H1 (cell line): ENCODE data around the gene PDE4D. TPM values are rescaled to one million over a fixed set of nuclear protein-coding genes. Genes with fewer than 3 reads are reported as not detected.

ENCODE experiments used
- CTCF ChIA-PET: fragments of 300-600 bp; sonication (Branson Sonifier 250); formaldehyde crosslinking; loops from one replicate; lab custom pipeline; 2021; ENCODE audit not compliant: partially characterized antibody; lab: Charles Lee
- POLR2A ChIA-PET: fragments of 300-600 bp; sonication (Branson Sonifier 250); formaldehyde crosslinking; loops from one replicate; lab custom pipeline; 2021; ENCODE audit warnings: inconsistent platforms; ENCODE audit not compliant: partially characterized antibody; lab: Charles Lee
- DNase-seq, 2 experiments: peaks; one replicate each; pipeline versions ENCODE4 v3.0.0 to v3.0.0-alpha.2; 2010 to 2022; ENCODE audit warnings: low spot score in 2 of 2, low read depth in 1 of 2, mixed read lengths in 1 of 2
- FAIRE-seq: peaks from 2 replicates; lab custom pipeline; 2011; peaks lifted over from hg19 to GRCh38; lab: Jason Lieb, UNC
- H2AFZ ChIP-seq: 2 replicates; pipeline ENCODE4 v1.8.1; 2012; ENCODE audit warnings: low read length, inconsistent platforms
- H2AK5ac ChIP-seq: 2 replicates; pipeline ENCODE4 v1.6.1; 2013; ENCODE audit warnings: low read depth, low read length
- H2BK120ac ChIP-seq: replicated peaks from 2 replicates; pipeline ENCODE3; 2013; ENCODE audit warnings: low read depth, low read length, inconsistent platforms
- H2BK12ac ChIP-seq: 2 replicates; pipeline ENCODE4 v1.6.1; 2013; ENCODE audit warnings: low read depth, low read length
- H2BK15ac ChIP-seq: 2 replicates; pipeline ENCODE4 v1.6.1; 2013; ENCODE audit warnings: low read length
- H2BK20ac ChIP-seq: 2 replicates; pipeline ENCODE4 v1.6.1; 2013; ENCODE audit warnings: low read length
- H2BK5ac ChIP-seq: 2 replicates; pipeline ENCODE4 v1.6.1; 2013; ENCODE audit warnings: low read depth, low read length
- H3K14ac ChIP-seq: 2 replicates; pipeline ENCODE4 v1.6.1; 2013; ENCODE audit warnings: inconsistent platforms; ENCODE audit not compliant: insufficient read length
- H3K18ac ChIP-seq: 2 replicates; pipeline ENCODE4 v1.6.1; 2013; ENCODE audit warnings: low read length; ENCODE audit errors: extremely low read depth
- H3K23ac ChIP-seq: 2 replicates; pipeline ENCODE4 v1.6.1; 2013; ENCODE audit warnings: inconsistent platforms; ENCODE audit not compliant: insufficient read length
- H3K23me2 ChIP-seq: 2 replicates; pipeline ENCODE4 v1.6.1; 2013; ENCODE audit warnings: low read depth, low read length
- H3K27ac ChIP-seq: 2 replicates; pipeline ENCODE4 v1.6.1; 2011; ENCODE audit warnings: low read depth, low read length, inconsistent platforms
- H3K27me3 ChIP-seq, 4 experiments: replicated peaks in 1 of 4; 1 replicate in 1 of 4; 2 replicates in 3 of 4; pipeline versions ENCODE4 v1.6.1 to v1.8.1; 2011 to 2013; ENCODE audit warnings: low read length in 3 of 4, mild to moderate bottlenecking in 3 of 4, inconsistent platforms in 2 of 4, mixed read lengths in 2 of 4, moderate library complexity in 1 of 4; ENCODE audit not compliant: control insufficient read depth in 3 of 4, insufficient read depth in 3 of 4; ENCODE audit errors: extremely low read depth in 1 of 4
- H3K36me3 ChIP-seq, 4 experiments: 2 replicates each; pipeline versions ENCODE4 v1.6.1 to v1.8.1; 2011 to 2013; ENCODE audit warnings: mild to moderate bottlenecking in 4 of 4, low read length in 3 of 4, moderate library complexity in 2 of 4, control low read depth in 1 of 4, inconsistent platforms in 1 of 4; ENCODE audit not compliant: insufficient read depth in 4 of 4, control insufficient read depth in 2 of 4
- H3K4ac ChIP-seq: replicated peaks from 2 replicates; pipeline ENCODE3; 2013; ENCODE audit warnings: low read length, low read depth, mixed read lengths, inconsistent platforms; ENCODE audit not compliant: insufficient read length
- H3K4me1 ChIP-seq, 4 experiments: replicated peaks in 1 of 4; 1 replicate in 1 of 4; 2 replicates in 3 of 4; pipeline versions ENCODE4 v1.6.1 to v1.8.1; 2011 to 2013; ENCODE audit warnings: low read length in 3 of 4, inconsistent platforms in 2 of 4, mixed read lengths in 1 of 4; ENCODE audit not compliant: insufficient read depth in 4 of 4, control insufficient read depth in 3 of 4
- H3K4me2 ChIP-seq, 2 experiments: 2 replicates each; pipeline versions ENCODE4 v1.6.1 to v1.8.1; 2011 to 2013; ENCODE audit warnings: low read depth in 2 of 2, low read length in 2 of 2, control low read depth in 1 of 2, inconsistent platforms in 1 of 2, mild to moderate bottlenecking in 1 of 2; ENCODE audit not compliant: insufficient read depth in 1 of 2
- H3K4me3 ChIP-seq, 4 experiments: fragments of 200-600, 300-600 bp in 1 of 4; sonication (generic), shearing (Covaris generic), sonication (Bioruptor Twin) in 1 of 4; 2 replicates each; pipeline versions ENCODE4 v1.5.1 to v1.8.1; 2011 to 2016; ENCODE audit warnings: low read length in 4 of 4, low read depth in 3 of 4, control low read depth in 2 of 4, inconsistent platforms in 2 of 4, mild to moderate bottlenecking in 2 of 4, mixed read lengths in 1 of 4, moderate library complexity in 1 of 4; ENCODE audit not compliant: insufficient read depth in 2 of 4; ENCODE audit errors: extremely low read depth in 1 of 4
- H3K56ac ChIP-seq: replicated peaks from 2 replicates; pipeline ENCODE3; 2013; ENCODE audit warnings: low read depth, mild to moderate bottlenecking, mixed read lengths, low read length, inconsistent platforms; ENCODE audit not compliant: insufficient read length
- H3K79me1 ChIP-seq: 2 replicates; pipeline ENCODE4 v1.6.1; 2013; ENCODE audit warnings: low read depth, low read length, control low read depth
- H3K79me2 ChIP-seq, 2 experiments: 2 replicates each; pipeline versions ENCODE4 v1.6.1 to v1.8.1; 2012 to 2013; ENCODE audit warnings: low read length in 2 of 2, mild to moderate bottlenecking in 2 of 2, inconsistent platforms in 1 of 2; ENCODE audit not compliant: insufficient read depth in 2 of 2, control insufficient read depth in 1 of 2
- H3K9ac ChIP-seq, 4 experiments: replicated peaks in 1 of 4; 1 replicate in 1 of 4; 2 replicates in 3 of 4; pipeline versions ENCODE4 v1.6.1 to v1.8.1; 2011 to 2013; ENCODE audit warnings: low read depth in 3 of 4, low read length in 3 of 4, control low read depth in 2 of 4, mild to moderate bottlenecking in 2 of 4, moderate library complexity in 2 of 4, inconsistent platforms in 1 of 4; ENCODE audit errors: extremely low read depth in 1 of 4
- H3K9me3 ChIP-seq, 2 experiments: 2 replicates each; pipeline versions ENCODE4 v1.6.1 to v1.8.1; 2012 to 2013; ENCODE audit warnings: mild to moderate bottlenecking in 2 of 2, moderate library complexity in 2 of 2, control low read depth in 1 of 2, inconsistent platforms in 1 of 2, low read depth in 1 of 2, low read length in 1 of 2, mixed read lengths in 1 of 2; ENCODE audit not compliant: insufficient read depth in 2 of 2
- H4K20me1 ChIP-seq, 2 experiments: replicated peaks in 1 of 2; 2 replicates each; pipeline versions ENCODE3 to v1.8.1; 2011 to 2013; ENCODE audit warnings: inconsistent platforms in 2 of 2, low read length in 2 of 2, mild to moderate bottlenecking in 1 of 2; ENCODE audit not compliant: insufficient read depth in 2 of 2, control insufficient read depth in 1 of 2
- H4K5ac ChIP-seq: 2 replicates; pipeline ENCODE4 v1.6.1; 2013; ENCODE audit warnings: low read length, low read depth, mixed read lengths, inconsistent platforms; ENCODE audit not compliant: insufficient read length
- H4K8ac ChIP-seq: 2 replicates; pipeline ENCODE4 v1.8.0; 2013; ENCODE audit warnings: mild to moderate bottlenecking, moderate library complexity, low read length, inconsistent platforms; ENCODE audit not compliant: insufficient read depth; ENCODE audit errors: extremely low read depth
- H4K91ac ChIP-seq: replicated peaks from 2 replicates; pipeline ENCODE3; 2013; ENCODE audit warnings: low read length, mixed read lengths, inconsistent platforms; ENCODE audit not compliant: insufficient read length
- CTCF ChIP-seq, 3 experiments: IDR thresholded peaks; 1 replicate in 2 of 3; 2 replicates in 1 of 3; pipeline versions ENCODE4 v1.5.1 to v1.6.1; 2011; ENCODE audit warnings: low read length in 3 of 3, mild to moderate bottlenecking in 3 of 3, inconsistent platforms in 2 of 3, low read depth in 1 of 3, moderate library complexity in 1 of 3; ENCODE audit not compliant: insufficient read depth in 1 of 3; ENCODE audit errors: control extremely low read depth in 1 of 3
- EGR1 ChIP-seq: IDR thresholded peaks from 2 replicates; pipeline ENCODE4 v1.6.1; 2011; ENCODE audit warnings: low read depth, low read length, borderline replicate concordance
- EP300 ChIP-seq, 2 experiments: IDR thresholded peaks; 1 replicate in 1 of 2; 2 replicates in 1 of 2; pipeline ENCODE4 v1.6.1; 2011 to 2012; ENCODE audit warnings: low read depth in 2 of 2, low read length in 2 of 2, mild to moderate bottlenecking in 2 of 2, borderline replicate concordance in 1 of 2, inconsistent platforms in 1 of 2, moderate library complexity in 1 of 2
- RAD21 ChIP-seq, 2 experiments: IDR thresholded peaks in 1 of 2; conservative IDR thresholded peaks in 1 of 2; 2 replicates each; pipeline ENCODE4 v1.6.1; 2011; ENCODE audit warnings: low read depth in 2 of 2, low read length in 2 of 2, improper control_type of control experiment in 1 of 2, inconsistent platforms in 1 of 2, mild to moderate bottlenecking in 1 of 2, moderate library complexity in 1 of 2
- ZNF274 ChIP-seq: IDR thresholded peaks from 2 replicates; pipeline ENCODE4 v1.7.0; 2012; ENCODE audit warnings: low read length, borderline replicate concordance; ENCODE audit errors: extremely low read depth
- WGBS, 2 experiments: shearing (Covaris generic) in 1 of 2; methylation state at CpG; one replicate each; pipeline versions ENCODE4 v1.1.6 to v1.1.7; 2013 to 2015; ENCODE audit warnings: low lambda C conversion rate in 2 of 2, mixed read lengths in 2 of 2, inconsistent platforms in 1 of 2, low coverage in 1 of 2, missing lambda C conversion rate in 1 of 2; ENCODE audit not compliant: insufficient replicate concordance in 2 of 2, insufficient coverage in 1 of 2, insufficient read length in 1 of 2; ENCODE audit errors: extremely low coverage in 1 of 2, missing lambda C conversion rate in 1 of 2; 5-methylcytosine and 5-hydroxymethylcytosine counted together
- polyA plus RNA-seq, 7 experiments: library from polyadenylated mRNA; depleted of rRNA in 3 of 7; stranded (reverse) in 5 of 7; unstranded in 2 of 7; fragments of >200 nt in 5 of 7; fragments of 200-250 nt in 2 of 7; gene quantifications; 1 replicate in 5 of 7; 2 replicates in 1 of 7; 4 replicates in 1 of 7; pipeline versions ENCODE4 v1.2.1 to v1.2.3, GENCODE V29; 2011 to 2013; ENCODE audit warnings: missing spikeins in 2 of 7, mixed read lengths in 2 of 7
- total RNA-seq: library from RNA; stranded (reverse); fragmentation: NEBNext Ultra II Directional; extraction: Animal tissue kit (Norgen Biotek cat#: 25700); gene quantifications from 2 replicates; pipeline ENCODE4 v1.2.1, GENCODE V29; 2021

PDE4D gene
- total and polyA plus RNA-seq, 2 of the 8 experiments (the other 6 are each of a cell fraction or from before 2014, with no cell fraction given) = 2.3 to 3.7 TPM

- H3K23me2 ChIP-seq = no peaks in the 10 kb centered on the region
- H3K27ac ChIP-seq = no peak overlapping the region
- no peak overlapping the region for H2AFZ ChIP-seq
- TF ChIP-seq EP300 (IDR thresholded peaks at IDR 0.05; ENCODE audit: borderline replicate concordance in 1 of 2, low read depth in 2 of 2, low read length in 2 of 2) = no peak
- no peak for TF ChIP-seq CTCF (IDR thresholded peaks at IDR 0.05; ENCODE audit: control extremely low read depth in 1 of 3, insufficient read depth in 1 of 3, low read depth in 1 of 3, low read length in 3 of 3)
- no peak for TF ChIP-seq ZNF274
- 0 out of 4 replicates have a peak, but pooled peaks of 1 of the 2 experiments have one; percentile 4 for TF ChIP-seq RAD21 (IDR thresholded peaks at IDR 0.05 in 1 of 2, conservative IDR thresholded peaks at IDR 0.05 in 1 of 2; ENCODE audit: low read depth in 2 of 2, low read length in 2 of 2)
- no peak for TF ChIP-seq EGR1
- no peak for FAIRE-seq
- H4K20me1 ChIP-seq = no peaks in the 10 kb centered on the region
- H3K4ac ChIP-seq = no peak overlapping the region
- H3K56ac ChIP-seq = no peak overlapping the region
- POLR2A ChIA-PET = interaction anchor here (1.3 kb wide), 1 partner anchor 134 kb away, joined by 4 read pairs; no protein-coding TSS in a partner anchor
- no peak overlapping the region for H2AK5ac ChIP-seq
- H3K4me3 ChIP-seq = no peak overlapping the region
- no peak overlapping the region for H4K5ac ChIP-seq
- no peak overlapping the region for H3K9ac ChIP-seq
- 96% methylated on average over 1 of the region's 1 CpG; no CpG with 5 or more reads in 1 of the 2 experiments for WGBS, 2 experiments
- no peaks in the 10 kb centered on the region for H3K79me2 ChIP-seq
- no peak overlapping the region for H3K4me2 ChIP-seq
- DNase-seq = no peak
- no peak overlapping the region for H2BK12ac ChIP-seq
- no peak overlapping the region for H3K14ac ChIP-seq
- H2BK5ac ChIP-seq = no peak overlapping the region
- H3K4me1 ChIP-seq = no peaks in the 10 kb centered on the region
- H4K91ac ChIP-seq = no peak overlapping the region
- H2BK15ac ChIP-seq = no peak overlapping the region
- no peak overlapping the region for H4K8ac ChIP-seq
- H2BK120ac ChIP-seq = no peak overlapping the region
- H3K18ac ChIP-seq = no peak overlapping the region
- no peak overlapping the region for H3K23ac ChIP-seq
- CTCF ChIA-PET = interaction anchor here (0.5 to 5.2 kb wide), 32 partner anchors 9 to 1911 kb away, joined by 3 to 45 read pairs (median 4); no protein-coding TSS in a partner anchor
- H2BK20ac ChIP-seq = no peak overlapping the region
- H3K36me3 ChIP-seq = no peaks in the 10 kb centered on the region
- H3K27me3 ChIP-seq = no peaks in the 10 kb centered on the region
- H3K9me3 ChIP-seq = no peaks in the 10 kb centered on the region
- no peaks in the 10 kb centered on the region for H3K79me1 ChIP-seq
Observed at GRCh38 chr5:59173578-59173977, 719.9 kb downstream of the PDE4D start.
